BLaER1 (cell line): Measurements from ENCODE around the gene CPLANE2.
"Not testable (repeated sequence)": the region's sequence is repeated elsewhere in the genome, so short reads cannot be mapped to it uniquely, and the experiment has no call there.

Experiments used
- H3K27ac ChIP-seq: shearing (Covaris generic); formaldehyde crosslinking; 2 replicates; pipeline ENCODE4 v1.8.1; 2022
- H3K27me3 ChIP-seq: shearing (Covaris generic); formaldehyde crosslinking; 2 replicates; pipeline ENCODE4 v1.8.1; 2022
- H3K36me3 ChIP-seq: shearing (Covaris generic); formaldehyde crosslinking; 2 replicates; pipeline ENCODE4 v1.8.1; 2022
- H3K4me1 ChIP-seq: shearing (Covaris generic); formaldehyde crosslinking; 2 replicates; pipeline ENCODE4 v1.8.1; 2022
- H3K4me2 ChIP-seq: shearing (Covaris generic); formaldehyde crosslinking; 2 replicates; pipeline ENCODE4 v1.8.1; 2022
- H3K4me3 ChIP-seq: shearing (Covaris generic); formaldehyde crosslinking; 2 replicates; pipeline ENCODE4 v1.8.1; 2022
- H3K9ac ChIP-seq: shearing (Covaris generic); formaldehyde crosslinking; 2 replicates; pipeline ENCODE4 v1.8.1; 2022
- H3K9me3 ChIP-seq: shearing (Covaris generic); formaldehyde crosslinking; 2 replicates; pipeline ENCODE4 v1.8.1; 2022
- H4K20me1 ChIP-seq: shearing (Covaris generic); formaldehyde crosslinking; 2 replicates; pipeline ENCODE4 v1.8.1; 2022
- Cebpa-rat ChIP-seq: shearing (Covaris generic); IDR thresholded peaks from 2 replicates; pipeline ENCODE4 v1.8.1; 2022

The CPLANE2 gene

GRCh38 chr1:16218674-16219071, 18.3 kb downstream of the CPLANE2 start:
- Histone ChIP-seq H3K36me3 (no peaks in the 10 kb centered on the region), H3K27me3 (0 out of 2 replicates have a peak, but pooled peaks cover 5% of the 10 kb centered on the region), H3K4me3 (no peak overlapping the region), H3K9ac (no peak overlapping the region), H3K9me3 (no peaks in the 10 kb centered on the region), H3K4me2 (no peak overlapping the region), H4K20me1 (no peaks in the 10 kb centered on the region), H3K4me1 (peaks cover 26% of the 10 kb centered on the region), H3K27ac (no peak overlapping the region)
- TF ChIP-seq Cebpa-rat: no peak

DNA sequence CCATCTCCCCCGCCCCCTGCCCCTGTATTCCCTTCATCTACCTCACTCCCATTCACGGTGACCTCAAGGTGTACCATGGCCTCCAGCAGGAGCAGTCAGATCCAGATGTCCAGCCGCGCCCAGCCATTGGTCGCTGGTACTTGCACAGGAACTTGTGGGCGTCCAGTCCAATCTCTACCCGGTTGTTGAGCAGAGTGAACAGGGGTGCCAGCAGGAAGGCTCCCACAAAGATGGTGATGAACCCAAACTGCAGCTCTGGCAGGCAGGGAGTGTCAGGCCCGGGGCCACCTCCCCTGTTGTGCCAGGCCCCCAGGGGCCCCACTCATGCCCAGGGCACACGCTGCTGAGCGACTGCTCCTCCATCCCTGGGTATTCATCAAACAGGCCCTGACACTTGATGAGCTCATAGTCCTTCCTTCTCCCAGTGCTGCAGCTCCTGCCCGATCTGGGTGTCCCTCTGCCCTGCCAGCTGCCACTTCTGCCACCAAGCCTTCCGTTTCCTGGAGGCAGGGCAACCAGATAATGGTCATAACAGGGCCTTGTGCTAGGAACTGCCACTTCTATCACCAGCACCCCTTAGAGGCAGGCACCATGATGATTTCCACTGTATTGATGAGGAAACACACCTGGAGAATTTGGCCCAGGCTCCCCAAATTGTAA, 18.8 kb downstream of the CPLANE2 start:
- H3K27ac ChIP-seq: no peak overlapping the region
- 0 out of 2 replicates have a peak, but pooled peaks cover 5% of the 10 kb centered on the region for H3K27me3 ChIP-seq
- TF ChIP-seq Cebpa-rat: no peak
- H3K9me3 ChIP-seq: no peaks in the 10 kb centered on the region
- no peak overlapping the region for H3K4me3 ChIP-seq
- no peak overlapping the region for H3K9ac ChIP-seq
- no peaks in the 10 kb centered on the region for H4K20me1 ChIP-seq
- peak overlapping the region; percentile 86; the same call in 1 of the 2 replicates for H3K4me2 ChIP-seq
- H3K4me1 ChIP-seq: peaks cover 26% of the 10 kb centered on the region
- no peaks in the 10 kb centered on the region for H3K36me3 ChIP-seq

DNA sequence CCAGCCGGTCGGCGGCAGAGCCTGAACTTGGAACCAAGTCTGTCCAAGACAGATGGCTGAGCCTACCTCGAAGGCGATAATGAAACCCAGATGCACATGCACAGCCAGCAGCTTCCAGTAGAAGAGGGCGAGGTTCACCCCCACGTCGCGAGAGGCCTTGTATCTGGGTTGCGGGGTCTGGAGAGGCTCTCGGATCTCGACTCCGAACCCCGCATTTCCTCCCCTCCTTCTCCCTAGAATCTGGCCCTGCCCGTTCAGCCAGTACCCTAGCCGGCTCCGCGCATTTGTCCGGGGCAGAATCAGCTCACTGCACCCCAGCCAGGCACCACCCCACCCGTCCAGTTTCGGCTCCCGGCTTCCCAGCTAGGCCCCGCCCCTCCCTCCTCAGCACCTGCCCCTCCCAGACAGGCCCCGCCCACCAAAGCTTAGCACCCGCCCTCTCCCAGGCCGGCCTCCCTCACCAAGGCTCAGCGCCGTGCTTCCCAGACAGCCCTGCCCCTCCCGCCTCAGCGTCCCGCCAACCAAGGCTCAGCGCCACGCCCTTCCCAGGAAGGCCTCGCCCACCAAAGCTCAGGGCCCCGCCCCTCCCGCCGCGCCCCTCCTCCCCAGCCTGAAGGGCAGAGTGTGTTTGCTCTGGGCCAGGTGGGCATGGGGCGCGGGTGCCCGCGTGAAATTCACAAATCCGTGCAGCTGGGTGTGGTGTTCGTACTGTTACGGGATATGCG, 19.8 kb downstream of the CPLANE2 start:
- TF ChIP-seq Cebpa-rat: no peak
- H3K9ac ChIP-seq: 0 out of 2 replicates have a peak overlapping the region, but pooled peaks have one; percentile 38
- H3K27me3 ChIP-seq: 0 out of 2 replicates have a peak, but pooled peaks cover 5% of the 10 kb centered on the region
- H3K9me3 ChIP-seq: no peaks in the 10 kb centered on the region
- H3K27ac ChIP-seq: no peak overlapping the region
- H3K4me1 ChIP-seq: peaks cover 32% of the 10 kb centered on the region
- no peaks in the 10 kb centered on the region for H4K20me1 ChIP-seq
- H3K4me3 ChIP-seq: peak overlapping the region; percentile 62
- H3K4me2 ChIP-seq: peak overlapping the region; percentile 86
- no peaks in the 10 kb centered on the region for H3K36me3 ChIP-seq

DNA sequence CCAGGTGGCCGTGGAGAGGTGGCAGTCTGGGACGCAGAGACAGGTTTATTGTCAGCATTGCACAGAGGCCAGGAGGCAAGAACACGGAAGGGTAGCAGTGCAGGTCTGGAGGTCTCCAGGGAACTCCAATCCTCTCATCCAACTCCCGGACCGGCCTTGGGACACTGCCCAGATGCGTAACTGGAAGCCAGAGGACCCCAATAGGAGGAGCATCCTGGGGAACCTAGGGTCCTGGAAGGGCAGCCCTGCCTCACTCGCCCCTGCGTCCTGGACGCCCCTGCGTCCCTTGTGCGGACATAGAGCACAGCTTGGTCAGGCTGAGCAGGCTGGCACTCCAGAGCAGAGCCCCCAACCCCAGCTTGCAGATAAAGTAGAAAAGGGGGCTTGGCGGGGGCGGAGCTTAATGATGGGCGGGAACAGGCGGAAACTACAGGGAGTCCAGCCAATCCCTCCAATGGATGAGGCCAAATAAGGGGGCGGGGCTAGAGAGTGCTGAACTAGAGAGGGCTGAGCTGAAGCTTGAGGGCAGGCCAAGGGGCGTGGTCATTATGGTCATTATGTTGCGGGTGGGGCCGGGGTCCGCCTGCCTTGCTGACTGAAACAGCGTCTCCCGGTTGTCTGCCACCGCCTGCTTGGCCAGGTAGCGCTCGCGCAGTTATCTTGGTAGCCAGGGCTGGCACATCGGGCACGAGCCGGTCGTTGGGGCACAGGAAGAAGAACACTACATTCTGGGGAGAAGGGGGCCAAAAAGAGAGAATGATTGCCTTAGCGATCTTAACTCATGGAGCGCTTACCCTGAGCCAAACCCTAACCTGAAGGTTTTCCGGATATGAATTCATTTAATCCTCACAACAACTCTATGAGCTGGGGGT, 20.9 kb downstream of the CPLANE2 start:
- TF ChIP-seq Cebpa-rat: no peak
- Histone ChIP-seq H3K27ac (no peak overlapping the region), H3K27me3 (0 out of 2 replicates have a peak, but pooled peaks cover 5% of the 10 kb centered on the region), H3K9me3 (no peaks in the 10 kb centered on the region), H3K4me3 (peak overlapping the region; percentile 62; the same call in 1 of the 2 replicates), H3K4me2 (peak overlapping the region; percentile 86), H3K4me1 (peaks cover 34% of the 10 kb centered on the region), H4K20me1 (no peaks in the 10 kb centered on the region), H3K9ac (no peak overlapping the region), H3K36me3 (no peaks in the 10 kb centered on the region)

- not testable (repeated sequence) for H3K4me2 ChIP-seq, H3K27ac ChIP-seq, H3K9ac ChIP-seq, H3K4me3 ChIP-seq, H4K20me1 ChIP-seq, H3K27me3 ChIP-seq, H3K9me3 ChIP-seq, H3K36me3 ChIP-seq
- peaks cover 32% of the 10 kb centered on the region for H3K4me1 ChIP-seq
Measured at GRCh38 chr1:16215240-16215639, 21.7 kb downstream of the CPLANE2 start.

DNA sequence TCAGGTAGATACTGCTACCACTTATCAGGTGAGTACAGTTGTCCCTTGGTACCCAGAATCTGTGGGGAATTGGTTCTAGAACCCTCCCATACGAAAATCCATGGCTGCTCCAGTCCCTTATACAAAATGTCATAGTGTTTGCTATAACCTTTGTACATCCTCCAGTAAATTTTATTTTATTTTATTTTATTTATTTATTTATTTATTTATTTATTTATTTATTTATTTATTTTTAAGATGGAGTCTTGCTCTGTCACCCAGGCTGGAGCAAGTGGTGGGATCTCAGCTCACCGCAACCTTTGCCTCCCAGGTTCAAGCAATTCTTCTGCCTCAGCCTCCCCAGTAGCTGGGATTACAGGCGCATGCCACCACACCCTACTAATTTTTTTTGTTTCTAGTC, 23.4 kb downstream of the CPLANE2 start:
- not testable (repeated sequence) for H4K20me1 ChIP-seq, H3K27me3 ChIP-seq, H3K36me3 ChIP-seq, H3K27ac ChIP-seq, H3K4me2 ChIP-seq, H3K4me3 ChIP-seq, H3K9me3 ChIP-seq, H3K9ac ChIP-seq
- peaks cover 35% of the 10 kb centered on the region for H3K4me1 ChIP-seq

GRCh38 chr1:16213013-16213412, 24.0 kb downstream of the CPLANE2 start:
- H3K27ac ChIP-seq: no peak overlapping the region
- no peaks in the 10 kb centered on the region for H3K9me3 ChIP-seq
- H3K27me3 ChIP-seq: 0 out of 2 replicates have a peak, but pooled peaks cover 5% of the 10 kb centered on the region
- H3K4me2 ChIP-seq: no peak overlapping the region
- H3K4me3 ChIP-seq: no peak overlapping the region
- no peak overlapping the region for H3K9ac ChIP-seq
- H4K20me1 ChIP-seq: no peaks in the 10 kb centered on the region
- no peak for TF ChIP-seq Cebpa-rat
- H3K4me1 ChIP-seq: peaks cover 41% of the 10 kb centered on the region
- no peaks in the 10 kb centered on the region for H3K36me3 ChIP-seq

GRCh38 chr1:16212251-16212961, 24.6 kb downstream of the CPLANE2 start, which contains the start of gene ARHGEF19:
TSS of gene ARHGEF19 (minus strand) at chr1:16212652. CDS start at chr1:16209054, 3,598 bp downstream.
- Histone ChIP-seq H3K27ac (no peak within 1 kb of the TSS), H3K9ac (no peak within 1 kb of the TSS), H3K27me3 (0 out of 2 replicates have a peak, but pooled peaks cover 5% of the 10 kb centered on the region), H3K4me1 (peaks cover 42% of the 10 kb centered on the region), H3K4me3 (no peak within 1 kb of the TSS), H3K36me3 (no peaks in the 10 kb centered on the region), H4K20me1 (no peaks in the 10 kb centered on the region), H3K4me2 (peak within 1 kb of the TSS; percentile 34), H3K9me3 (no peaks in the 10 kb centered on the region)
- no peak for TF ChIP-seq Cebpa-rat

DNA sequence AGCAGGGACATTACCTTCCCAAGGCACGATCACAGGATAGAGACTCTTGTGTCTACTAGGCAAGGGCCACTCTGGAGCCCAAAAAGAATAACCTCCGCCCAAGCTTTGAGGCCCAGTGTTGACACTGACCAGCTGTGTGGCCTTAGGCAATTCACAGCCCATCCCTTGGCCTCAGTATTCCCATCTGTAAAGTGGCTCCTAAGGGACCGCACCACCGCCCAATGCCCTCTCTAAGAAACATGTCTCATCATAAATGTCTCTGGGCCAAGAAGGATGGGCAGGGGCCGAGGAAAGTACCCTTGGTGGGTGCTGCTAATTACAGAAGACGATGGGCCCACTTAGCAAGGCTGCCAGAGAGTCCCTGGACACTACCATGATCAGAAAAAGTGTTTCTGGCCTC, 25.2 kb downstream of the CPLANE2 start:
- Histone ChIP-seq H3K27ac (no peak overlapping the region), H3K4me1 (peaks cover 43% of the 10 kb centered on the region), H3K4me2 (no peak overlapping the region; the same call in 1 of the 2 replicates), H3K27me3 (0 out of 2 replicates have a peak, but pooled peaks cover 5% of the 10 kb centered on the region), H4K20me1 (no peaks in the 10 kb centered on the region), H3K9me3 (no peaks in the 10 kb centered on the region), H3K36me3 (no peaks in the 10 kb centered on the region), H3K4me3 (no peak overlapping the region), H3K9ac (no peak overlapping the region)
- no peak for TF ChIP-seq Cebpa-rat
